ENCODE data around the gene FAM217B. TPM values are rescaled to one million over a fixed set of nuclear protein-coding genes. Genes with fewer than 3 reads are reported as not detected.
"Not testable (repeated sequence)": the region's sequence is repeated elsewhere in the genome, so short reads cannot be mapped to it uniquely, and the experiment has no call there.

Gene FAM217B
- total RNA-seq, 1 donor from 2014 or later, result 12.8 TPM

DNA sequence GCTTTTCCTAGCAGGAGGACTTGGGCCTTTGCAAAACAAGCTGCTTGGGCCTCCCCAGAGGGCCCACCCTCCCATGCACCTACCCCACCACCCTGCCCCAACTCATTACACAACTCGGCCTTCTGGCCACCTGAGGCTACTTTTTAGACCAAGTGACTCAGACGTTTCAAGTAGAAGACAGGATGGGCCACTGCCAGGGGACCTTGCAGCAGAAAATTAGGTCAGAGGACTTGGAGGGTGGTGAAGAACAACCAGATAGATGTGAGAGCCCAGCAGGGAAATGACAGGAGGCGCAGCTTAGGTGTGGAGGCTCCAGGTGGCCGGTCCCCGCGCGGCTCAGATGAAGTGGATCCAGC lies 1.5 kb upstream of the FAM217B start:
- no peak for DNase-seq (ENCODE audit: low spot score)

- DNase-seq (ENCODE audit: low spot score), result no peak
Measured at GRCh38 chr20:59939052-59939878, 924 bp upstream of the FAM217B start.

DNA sequence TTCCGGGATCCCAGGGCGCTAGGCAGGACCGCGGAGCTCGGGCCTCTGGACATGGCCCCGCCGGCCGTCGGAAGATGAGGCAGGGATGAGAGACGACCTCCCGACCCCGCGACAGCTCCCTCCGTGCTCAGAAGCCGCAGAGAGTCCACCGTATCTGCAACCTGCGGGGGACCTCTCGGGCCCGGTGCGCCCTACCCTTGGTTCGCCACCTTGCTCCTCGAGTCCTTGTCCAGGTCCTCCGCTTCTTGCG lies 385 bp upstream of the FAM217B start:
- DNase-seq (ENCODE audit: low spot score), result no peak

GRCh38 chr20:59940956-59941294 lies 736 bp downstream of the FAM217B start:
- no peak for DNase-seq (ENCODE audit: low spot score)

DNA sequence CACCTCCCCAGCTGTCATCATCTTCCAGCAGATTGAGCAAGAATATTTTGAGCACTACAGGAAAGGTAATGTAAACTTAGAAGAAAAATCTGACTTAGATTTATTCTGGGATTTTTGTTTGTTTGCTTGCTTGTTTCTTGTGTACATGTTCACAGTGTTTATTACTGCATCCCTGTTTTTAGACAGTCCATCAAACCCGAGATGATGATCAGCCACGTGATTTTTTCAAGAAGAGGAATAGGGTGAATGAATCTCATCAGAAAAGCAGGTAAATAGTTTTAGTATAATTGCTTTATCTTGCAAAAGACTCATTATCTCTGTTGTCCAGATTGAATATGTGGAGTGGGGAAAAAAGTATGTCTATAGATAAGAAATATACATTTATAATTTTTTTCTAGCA lies 2.1 kb downstream of the FAM217B start:
- no peak for DNase-seq (ENCODE audit: low spot score)

- DNase-seq (ENCODE audit: low spot score), result no peak
Measured at GRCh38 chr20:59944726-59945125, 4.5 kb downstream of the FAM217B start.

GRCh38 chr20:59945175-59945574 lies 5.0 kb downstream of the FAM217B start:
- DNase-seq (ENCODE audit: low spot score), result no peak

GRCh38 chr20:59945731-59946130 lies 5.5 kb downstream of the FAM217B start:
- DNase-seq (ENCODE audit: low spot score), result no peak

DNA sequence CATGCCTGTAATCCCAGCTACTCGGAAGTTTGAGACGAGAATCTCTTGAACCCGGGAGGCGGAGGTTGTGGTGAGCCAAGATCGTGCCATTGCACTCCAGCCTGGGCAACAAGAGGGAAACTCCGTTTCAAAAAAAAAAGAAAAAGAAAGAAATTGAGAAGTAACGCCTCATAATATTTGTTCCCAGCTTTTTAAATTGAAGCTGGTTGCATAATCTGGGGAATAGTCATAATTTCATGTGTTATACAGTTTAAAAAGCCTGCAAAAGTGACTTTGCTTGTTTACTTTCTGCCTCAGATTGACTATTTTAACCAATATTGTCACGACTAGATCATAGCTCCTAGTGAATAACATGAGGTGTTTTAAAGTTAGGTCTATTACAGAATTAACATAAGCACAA lies 7.2 kb downstream of the FAM217B start:
- DNase-seq (ENCODE audit: low spot score), result no peak

DNA sequence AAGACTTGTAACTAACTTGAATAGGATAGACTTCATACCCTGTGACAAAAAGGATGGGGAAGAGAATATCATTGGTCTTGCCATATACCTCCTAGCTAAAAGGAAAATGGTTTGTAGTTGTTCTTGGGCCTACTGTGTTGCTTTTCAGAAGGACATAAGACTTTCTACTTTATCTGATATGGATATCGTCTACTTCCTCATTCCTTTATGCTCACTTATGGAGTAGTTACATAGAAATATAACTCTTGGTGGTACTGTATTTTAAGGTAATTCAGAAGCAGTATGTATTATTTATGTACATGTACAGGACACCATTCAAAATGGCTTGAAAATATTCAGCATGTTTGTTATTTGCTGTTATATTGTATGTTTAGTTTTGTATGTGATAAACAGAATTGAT lies 8.0 kb downstream of the FAM217B start:
- DNase-seq (ENCODE audit: low spot score), result no peak

- peak; percentile 28 for DNase-seq (ENCODE audit: low spot score)
Measured at GRCh38 chr20:59948828-59949720, 8.9 kb downstream of the FAM217B start.

GRCh38 chr20:59949911-59950310 lies 9.7 kb downstream of the FAM217B start:
- no peak for DNase-seq (ENCODE audit: low spot score)

DNA sequence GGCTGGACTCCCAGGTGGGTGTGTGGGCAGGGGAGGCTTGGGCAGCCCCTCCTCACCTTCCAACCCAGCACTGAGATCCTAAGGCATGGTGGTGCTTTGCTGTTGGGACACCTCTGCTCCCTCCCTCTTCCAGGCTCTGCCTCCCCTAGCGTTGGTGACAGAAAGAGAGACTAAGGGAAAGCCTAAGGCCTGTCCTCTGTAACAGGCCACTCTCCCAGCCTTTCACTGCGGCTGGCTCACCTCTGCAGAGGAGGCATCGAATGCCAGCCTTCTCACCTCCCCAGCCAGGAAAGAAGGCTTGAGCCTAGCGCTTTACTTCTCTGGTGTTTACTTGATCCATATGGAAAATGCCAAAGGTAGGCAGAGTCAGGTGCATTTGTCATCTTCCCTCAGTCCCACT lies 14.5 kb downstream of the FAM217B start:
- no peak for DNase-seq (ENCODE audit: low spot score)

- DNase-seq (ENCODE audit: low spot score), result no peak
Measured at GRCh38 chr20:59955131-59955796, 15.1 kb downstream of the FAM217B start.

- not testable (repeated sequence) for DNase-seq (ENCODE audit: low spot score)
Measured at GRCh38 chr20:59957568-59957967, 17.4 kb downstream of the FAM217B start.

DNA sequence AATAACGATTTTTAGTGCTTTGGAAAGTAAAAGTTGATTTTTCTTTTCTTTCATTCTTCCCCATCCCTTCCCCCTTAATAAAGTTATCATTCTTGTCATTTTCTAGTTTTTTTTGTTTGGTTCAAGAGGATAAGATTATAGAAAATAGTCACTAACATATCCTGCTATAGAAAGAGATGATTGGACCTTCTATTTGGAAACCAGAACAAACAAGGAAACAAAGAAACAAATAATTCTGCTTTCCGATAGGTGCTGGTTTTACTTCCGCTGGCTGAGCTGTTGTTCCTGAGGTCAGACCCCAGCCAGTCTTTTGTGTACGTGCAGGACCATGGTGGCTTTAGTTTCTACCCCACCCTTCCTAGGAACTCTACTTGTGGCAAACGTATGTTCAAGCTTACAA lies 17.9 kb downstream of the FAM217B start, which contains the start of gene CDH26:
TSS of gene CDH26 (plus strand) at position 301 of the 400 bp plus-strand sequence. CDS start 304 bp downstream, outside the sequence.
- DNase-seq (ENCODE audit: low spot score), result no peak

DNA sequence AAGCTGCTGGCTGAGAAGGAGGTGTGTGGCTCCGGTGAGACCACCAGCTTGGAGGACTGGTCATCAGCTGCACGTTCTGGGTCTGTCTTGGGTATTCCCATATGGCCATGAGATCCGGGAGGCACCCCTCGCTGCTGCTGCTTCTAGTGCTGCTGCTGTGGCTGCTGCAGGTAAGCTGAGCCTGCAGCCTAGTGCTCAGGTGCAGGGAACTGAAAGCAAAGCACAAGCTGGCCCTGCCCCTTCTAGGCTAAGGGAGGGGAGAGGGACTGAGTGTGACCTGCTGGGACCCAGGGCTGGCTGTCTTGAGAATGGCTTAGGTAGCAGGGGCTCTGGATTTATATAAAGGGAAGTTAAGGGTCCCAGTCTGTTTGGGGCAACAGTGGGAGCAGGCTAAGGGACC lies 18.4 kb downstream of the FAM217B start:
- no peak for DNase-seq (ENCODE audit: low spot score)

- no peak for DNase-seq (ENCODE audit: low spot score)
Measured at GRCh38 chr20:59961423-59961822, 21.2 kb downstream of the FAM217B start.

GRCh38 chr20:59962155-59962554 lies 22.0 kb downstream of the FAM217B start:
- no peak for DNase-seq (ENCODE audit: low spot score)

- DNase-seq (ENCODE audit: low spot score), result no peak
Measured at GRCh38 chr20:59966428-59966827, 26.2 kb downstream of the FAM217B start.

GRCh38 chr20:59971428-59971827 lies 31.2 kb downstream of the FAM217B start:
- DNase-seq (ENCODE audit: low spot score), result no peak

GRCh38 chr20:59972037-59972801 lies 32.0 kb downstream of the FAM217B start:
- DNase-seq (ENCODE audit: low spot score), result peak; percentile 51
